Lung (tissue), 12 donors: Measurements from ENCODE around the gene RNASE8. TPM values are rescaled to one million over a fixed set of nuclear protein-coding genes. Genes with fewer than 3 reads are reported as not detected.

ENCODE experiments used
- ATAC-seq: fragments of 200-7000 bp; cut with Tn5 transposase; one replicate; pipeline ENCODE4 v1.9.1; 2020; ENCODE audit warnings: moderate number of reproducible peaks; ENCODE audit not compliant: insufficient read depth, low FRiP score
- DNase-seq, 3 donors: peaks; one replicate each; pipeline ENCODE4 v3.0.0-alpha.2; 2013 to 2017
- H3K27ac ChIP-seq, 2 donors: one replicate each; pipeline ENCODE4 v1.5.1; 2013; ENCODE audit warnings: mild to moderate bottlenecking in 2 of 2, moderate library complexity in 2 of 2, control low read depth in 1 of 2, inconsistent platforms in 1 of 2, low read depth in 1 of 2, low read length in 1 of 2
- H3K27me3 ChIP-seq, 3 donors: one replicate each; pipeline ENCODE4 v1.5.1; 2013; ENCODE audit warnings: low read length in 2 of 3; ENCODE audit not compliant: control insufficient read depth in 3 of 3, insufficient read depth in 3 of 3
- H3K36me3 ChIP-seq, 4 donors: one replicate each; pipeline ENCODE4 v1.5.1; 2013; ENCODE audit warnings: low read length in 4 of 4, mild to moderate bottlenecking in 1 of 4, moderate library complexity in 1 of 4; ENCODE audit not compliant: control insufficient read depth in 4 of 4, insufficient read depth in 4 of 4
- H3K4me1 ChIP-seq, 5 donors: one replicate each; pipeline ENCODE4 v1.5.1; 2013; ENCODE audit warnings: low read length in 5 of 5, mild to moderate bottlenecking in 2 of 5, moderate library complexity in 1 of 5; ENCODE audit not compliant: control insufficient read depth in 5 of 5, insufficient read depth in 5 of 5
- H3K4me3 ChIP-seq: one replicate; pipeline ENCODE4 v1.5.1; 2013; ENCODE audit warnings: mild to moderate bottlenecking, control low read depth, moderate library complexity
- H3K9ac ChIP-seq, 2 donors: one replicate each; pipeline ENCODE4 v1.5.1; 2013; ENCODE audit warnings: low read length in 2 of 2, control low read depth in 1 of 2; ENCODE audit not compliant: insufficient read depth in 1 of 2
- H3K9me3 ChIP-seq, 4 donors: one replicate each; pipeline ENCODE4 v1.5.1; 2013; ENCODE audit warnings: low read length in 3 of 4, mild to moderate bottlenecking in 1 of 4, moderate library complexity in 1 of 4; ENCODE audit not compliant: control insufficient read depth in 4 of 4, insufficient read depth in 3 of 4
- CTCF ChIP-seq: IDR thresholded peaks from 2 replicates; pipeline ENCODE4 v1.5.1; 2012; ENCODE audit warnings: mild to moderate bottlenecking; ENCODE audit errors: control extremely low read depth, extremely low read depth
- WGBS, 2 donors: extraction: QIAGEN DNeasy Blood & Tissue Kit; methylation state at CpG; one replicate each; pipeline ENCODE4 v1.1.7; 2013; 5-methylcytosine and 5-hydroxymethylcytosine counted together
- polyA plus RNA-seq, 2 donors: library from polyadenylated mRNA; stranded (reverse); fragments of 200-250 nt; gene quantifications; one replicate each; pipeline ENCODE4 v1.2.1, GENCODE V29; 2013
- total RNA-seq, 2 donors: library from RNA; depleted of rRNA in 1 of 2; stranded (reverse); fragments of >200 nt in 1 of 2; gene quantifications; one replicate each; pipeline ENCODE4 v1.2.1, GENCODE V29; 2014 to 2021
- donor health status: control.
- donor health status: control.
- donor health status: Bipolar disorder and iron deficiency.
- donor health status: healthy.
- donor health status: DM: yes; HTN: yes; CAD: no.

Gene RNASE8
- total and polyA plus RNA-seq, 4 donors, result not detected

- no peak for DNase-seq
- ATAC-seq, result no peak
- no peaks in the 10 kb centered on the region for H3K9me3 ChIP-seq
- peaks cover 3 to 12% (median 9%) of the 10 kb centered on the region in 4 donors for H3K36me3 ChIP-seq
- no peak overlapping the region for H3K27ac ChIP-seq
- 50 to 55% methylated on average over 6 of the region's 6 CpGs for WGBS, 2 donors
- no peaks in the 10 kb centered on the region for H3K27me3 ChIP-seq
- no peak overlapping the region for H3K9ac ChIP-seq
- H3K4me3 ChIP-seq, result no peak overlapping the region
- H3K4me1 ChIP-seq, result peaks cover 0 to 4% (median under 1%) of the 10 kb centered on the region in 5 donors
- TF ChIP-seq CTCF, result no peak
Measured at GRCh38 chr14:21015312-21015711, 42.3 kb upstream of the RNASE8 start.

- TF ChIP-seq CTCF, result no peak
- Histone ChIP-seq H3K9me3 (no peaks in the 10 kb centered on the region), H3K36me3 (peaks cover 5 to 20% (median 16%) of the 10 kb centered on the region in 4 donors), H3K27me3 (no peaks in the 10 kb centered on the region), H3K4me3 (no peak overlapping the region), H3K9ac (no peak overlapping the region), H3K27ac (no peak overlapping the region), H3K4me1 (peaks cover 0 to 4% (median 2%) of the 10 kb centered on the region in 5 donors)
- 48 to 56% methylated on average over 9 of the region's 9 CpGs for WGBS, 2 donors
- ATAC-seq (no peak), DNase-seq (no peak)
Measured at GRCh38 chr14:21016413-21017190, 41.0 kb upstream of the RNASE8 start.

- peak overlapping the region in 1 of 2 donors; percentile 5 for H3K27ac ChIP-seq
- no peak for TF ChIP-seq CTCF
- no peaks in the 10 kb centered on the region for H3K9me3 ChIP-seq
- H3K27me3 ChIP-seq, result no peaks in the 10 kb centered on the region
- no peak overlapping the region for H3K4me3 ChIP-seq
- DNase-seq (no peak), ATAC-seq (no peak)
- peaks cover 5 to 24% (median 16%) of the 10 kb centered on the region in 4 donors for H3K36me3 ChIP-seq
- WGBS, 2 donors, result 70 to 71% methylated on average over 28 of the region's 28 CpGs
- peaks cover 0 to 4% (median 3%) of the 10 kb centered on the region in 5 donors for H3K4me1 ChIP-seq
- no peak overlapping the region for H3K9ac ChIP-seq
Measured at GRCh38 chr14:21017528-21018245, 39.9 kb upstream of the RNASE8 start.
